Measurements from ENCODE around the gene LPP.

- TF ChIP-seq POLR2A (IDR thresholded peaks at IDR 0.05; ENCODE audit: low read depth, low read length) (no peak), SPI1 (IDR thresholded peaks at IDR 0.05; ENCODE audit: low read depth, low read length) (no peak), PAX5 (IDR thresholded peaks at IDR 0.05; ENCODE audit: insufficient read depth, low read length, severe bottlenecking) (no peak), TAF1 (IDR thresholded peaks at IDR 0.05; ENCODE audit: low read depth, low read length) (no peak)
Measured at GRCh38 chr3:188380252-188380651, 226.3 kb downstream of the LPP start.

Data from GM12891 (cell line).